KMS-11 (cell line): ENCODE measurements around the gene ACAN.

Source experiments
- H2AFZ ChIP-seq: fragments of 200-600 bp; sonication (generic); 2 replicates; pipeline ENCODE4 v1.6.1; 2016; ENCODE audit warnings: antibody characterized with exemption, mixed run types, low read depth
- H3K27ac ChIP-seq: fragments of 200-600 bp; sonication (generic); 2 replicates; pipeline ENCODE4 v1.6.1; 2016; ENCODE audit warnings: mild to moderate bottlenecking, mixed run types
- H3K27me3 ChIP-seq: fragments of 200-600 bp; sonication (generic); 2 replicates; pipeline ENCODE4 v1.6.1; 2017; ENCODE audit warnings: mild to moderate bottlenecking, low read depth, mixed run types, moderate library complexity; ENCODE audit not compliant: insufficient read depth
- H3K36me3 ChIP-seq: fragments of 200-600 bp; sonication (generic); 2 replicates; pipeline ENCODE4 v1.6.1; 2017; ENCODE audit warnings: mild to moderate bottlenecking, mixed run types; ENCODE audit not compliant: insufficient read depth
- H3K4me1 ChIP-seq: fragments of 200-600 bp; sonication (generic); 2 replicates; pipeline ENCODE4 v1.6.1; 2016; ENCODE audit warnings: mild to moderate bottlenecking, low read depth, mixed run types; ENCODE audit not compliant: poor library complexity, severe bottlenecking
- H3K4me2 ChIP-seq: fragments of 200-600 bp; sonication (generic); 2 replicates; pipeline ENCODE4 v1.7.0; 2016; ENCODE audit warnings: mild to moderate bottlenecking, mixed run types
- H3K4me3 ChIP-seq: fragments of 200-600 bp; sonication (generic); IDR thresholded peaks from 2 replicates; pipeline ENCODE4 v1.6.1; 2017; ENCODE audit warnings: low read depth, low read length, mixed read lengths; ENCODE audit not compliant: insufficient read depth
- H3K79me2 ChIP-seq: fragments of 200-600 bp; sonication (generic); 2 replicates; pipeline ENCODE4 v1.6.1; 2016; ENCODE audit warnings: low read depth, mixed run types; ENCODE audit not compliant: insufficient read depth
- H3K9ac ChIP-seq: fragments of 200-600 bp; sonication (generic); 2 replicates; pipeline ENCODE4 v1.6.1; 2016; ENCODE audit warnings: mild to moderate bottlenecking, mixed run types
- H4K20me1 ChIP-seq: fragments of 200-600 bp; sonication (generic); 2 replicates; pipeline ENCODE4 v1.6.1; 2016; ENCODE audit warnings: mild to moderate bottlenecking, mixed run types; ENCODE audit not compliant: insufficient read depth
- CTCF ChIP-seq: fragments of 200-600 bp; sonication (generic); conservative IDR thresholded peaks from 2 replicates; pipeline ENCODE4 v1.6.1; 2017; ENCODE audit warnings: low read depth, mild to moderate bottlenecking, antibody characterized with exemption, low read length, moderate library complexity, mixed read lengths

ACAN gene

GRCh38 chr15:88872106-88872505, 68.9 kb downstream of the ACAN start:
- H2AFZ ChIP-seq = no peak overlapping the region
- no peak overlapping the region for H3K4me3 ChIP-seq
- H3K27me3 ChIP-seq = no peaks in the 10 kb centered on the region
- no peak overlapping the region for H3K27ac ChIP-seq
- no peak overlapping the region for H3K4me2 ChIP-seq
- no peaks in the 10 kb centered on the region for H3K36me3 ChIP-seq
- no peaks in the 10 kb centered on the region for H4K20me1 ChIP-seq
- H3K79me2 ChIP-seq = no peaks in the 10 kb centered on the region
- no peak overlapping the region for H3K9ac ChIP-seq
- H3K4me1 ChIP-seq = no peaks in the 10 kb centered on the region
- no peak for TF ChIP-seq CTCF

GRCh38 chr15:88872706-88873105, 69.5 kb downstream of the ACAN start:
- H3K4me1 ChIP-seq = no peaks in the 10 kb centered on the region
- H4K20me1 ChIP-seq = no peaks in the 10 kb centered on the region
- no peak overlapping the region for H3K4me2 ChIP-seq
- H2AFZ ChIP-seq = no peak overlapping the region
- H3K27ac ChIP-seq = no peak overlapping the region
- no peaks in the 10 kb centered on the region for H3K27me3 ChIP-seq
- no peaks in the 10 kb centered on the region for H3K36me3 ChIP-seq
- no peak for TF ChIP-seq CTCF
- no peak overlapping the region for H3K9ac ChIP-seq
- no peaks in the 10 kb centered on the region for H3K79me2 ChIP-seq
- no peak overlapping the region for H3K4me3 ChIP-seq

- Histone ChIP-seq H3K36me3 (no peaks in the 10 kb centered on the region), H4K20me1 (no peaks in the 10 kb centered on the region), H3K27ac (no peak overlapping the region), H3K27me3 (no peaks in the 10 kb centered on the region), H3K9ac (no peak overlapping the region), H3K4me2 (no peak overlapping the region), H2AFZ (no peak overlapping the region), H3K79me2 (no peaks in the 10 kb centered on the region), H3K4me3 (no peak overlapping the region), H3K4me1 (no peaks in the 10 kb centered on the region)
- TF ChIP-seq CTCF = no peak
These were observed 70.5 kb downstream of the ACAN start for GRCh38 chr15:88873786-88874185.

- H2AFZ ChIP-seq = no peak overlapping the region
- no peak overlapping the region for H3K4me3 ChIP-seq
- H4K20me1 ChIP-seq = no peaks in the 10 kb centered on the region
- no peak overlapping the region for H3K9ac ChIP-seq
- no peak overlapping the region for H3K27ac ChIP-seq
- H3K79me2 ChIP-seq = no peaks in the 10 kb centered on the region
- no peaks in the 10 kb centered on the region for H3K27me3 ChIP-seq
- H3K4me2 ChIP-seq = no peak overlapping the region
- no peak for TF ChIP-seq CTCF
- no peaks in the 10 kb centered on the region for H3K36me3 ChIP-seq
- no peaks in the 10 kb centered on the region for H3K4me1 ChIP-seq
These were observed 71.0 kb downstream of the ACAN start for GRCh38 chr15:88874275-88874674.

GRCh38 chr15:88874684-88875083, 71.4 kb downstream of the ACAN start:
- TF ChIP-seq CTCF = no peak
- Histone ChIP-seq H2AFZ (no peak overlapping the region), H3K4me3 (no peak overlapping the region), H3K27ac (no peak overlapping the region), H3K9ac (no peak overlapping the region), H4K20me1 (no peaks in the 10 kb centered on the region), H3K36me3 (no peaks in the 10 kb centered on the region), H3K4me2 (no peak overlapping the region), H3K4me1 (no peaks in the 10 kb centered on the region), H3K79me2 (no peaks in the 10 kb centered on the region), H3K27me3 (no peaks in the 10 kb centered on the region)
